Activated CD4-positive, alpha-beta T cell treated with anti-CD3 and anti-CD28 coated beads, Interleukin-2, amount 50 U/mL, for 1 hour (primary cell): Measurements from ENCODE around the gene LRRC8A.
"Not testable (repeated sequence)": the region's sequence is repeated elsewhere in the genome, so short reads cannot be mapped to it uniquely, and the experiment has no call there.

Experiments
- DNase-seq: peaks from one replicate; pipeline ENCODE4 v3.0.0-alpha.2; 2020

The LRRC8A gene

GRCh38 chr9:128881884-128882676, at the start of gene LRRC8A, which contains the start of gene KYAT1:
Gene LRRC8A (plus strand): TSS chr9:128882133. CDS start chr9:128907165, 25,032 bp downstream.
Gene KYAT1 (minus strand): TSS chr9:128881950. CDS start chr9:128845405, 36,545 bp downstream.
- DNase-seq = peak; percentile 98

- no peak for DNase-seq
These were observed 48.2 kb upstream of the LRRC8A start for GRCh38 chr9:128833696-128834095.

GRCh38 chr9:128835246-128836210, 46.4 kb upstream of the LRRC8A start:
- no peak for DNase-seq

GRCh38 chr9:128836509-128837145, 45.3 kb upstream of the LRRC8A start:
- no peak for DNase-seq

- no peak for DNase-seq
These were observed 43.6 kb upstream of the LRRC8A start for GRCh38 chr9:128838338-128838737.

GRCh38 chr9:128840524-128840923, 41.4 kb upstream of the LRRC8A start:
- DNase-seq = no peak

GRCh38 chr9:128841694-128842492, 40.0 kb upstream of the LRRC8A start:
- DNase-seq = no peak

GRCh38 chr9:128843171-128843570, 38.8 kb upstream of the LRRC8A start:
- not testable (repeated sequence) for DNase-seq

- no peak for DNase-seq
These were observed 36.6 kb upstream of the LRRC8A start for GRCh38 chr9:128845186-128845931.

- no peak for DNase-seq
These were observed 35.3 kb upstream of the LRRC8A start for GRCh38 chr9:128846680-128847030.

GRCh38 chr9:128847803-128848202, 34.1 kb upstream of the LRRC8A start:
- no peak for DNase-seq

- DNase-seq = not testable (repeated sequence)
These were observed 30.9 kb upstream of the LRRC8A start for GRCh38 chr9:128851024-128851423.

- not testable (repeated sequence) for DNase-seq
These were observed 29.9 kb upstream of the LRRC8A start for GRCh38 chr9:128851779-128852600.

- DNase-seq = not testable (repeated sequence)
These were observed 29.3 kb upstream of the LRRC8A start for GRCh38 chr9:128852646-128853045.

GRCh38 chr9:128854454-128854853, 27.5 kb upstream of the LRRC8A start:
- not testable (repeated sequence) for DNase-seq

GRCh38 chr9:128858476-128858875, 23.5 kb upstream of the LRRC8A start:
- DNase-seq = not testable (repeated sequence)

- no peak for DNase-seq
These were observed 21.0 kb upstream of the LRRC8A start for GRCh38 chr9:128860937-128861336.

- DNase-seq = no peak
These were observed 20.4 kb upstream of the LRRC8A start for GRCh38 chr9:128861501-128861900.

GRCh38 chr9:128862401-128862851, 19.5 kb upstream of the LRRC8A start:
- no peak for DNase-seq

GRCh38 chr9:128863647-128864046, 18.3 kb upstream of the LRRC8A start:
- DNase-seq = peak; percentile 88
